SJSA1 (cell line): ENCODE data around the gene SCG2. TPM values are rescaled to one million over a fixed set of nuclear protein-coding genes. Genes with fewer than 3 reads are reported as not detected.

Experiments used
- DNase-seq, 2 experiments: peaks; one replicate each; pipeline ENCODE4 v3.0.0-alpha.2; 2015 to 2020; ENCODE audit warnings: low spot score in 2 of 2, low read depth in 1 of 2
- H3K27ac ChIP-seq: fragments of 250-450 bp; sonication (Bioruptor Pico); 2 replicates; pipeline ENCODE4 v1.5.1; 2020; ENCODE audit warnings: mild to moderate bottlenecking, moderate library complexity
- H3K27me3 ChIP-seq: fragments of 250-450 bp; sonication (Bioruptor Pico); replicated peaks from 2 replicates; pipeline ENCODE4 v1.5.1; 2020; ENCODE audit warnings: mild to moderate bottlenecking, moderate library complexity
- H3K36me3 ChIP-seq: fragments of 250-450 bp; sonication (Bioruptor Pico); 2 replicates; pipeline ENCODE4 v1.5.1; 2020; ENCODE audit warnings: mild to moderate bottlenecking
- H3K4me1 ChIP-seq: fragments of 250-450 bp; sonication (Bioruptor Pico); replicated peaks from 2 replicates; pipeline ENCODE4 v1.6.1; 2021; ENCODE audit warnings: mild to moderate bottlenecking
- H3K4me3 ChIP-seq: fragments of 250-450 bp; sonication (Bioruptor Pico); 2 replicates; pipeline ENCODE4 v1.5.1; 2020; ENCODE audit warnings: mild to moderate bottlenecking
- H3K9me3 ChIP-seq: fragments of 250-450 bp; sonication (Bioruptor Pico); replicated peaks from 2 replicates; pipeline ENCODE4 v1.5.1; 2020; ENCODE audit warnings: mild to moderate bottlenecking
- total RNA-seq: library from RNA; depleted of rRNA; stranded (reverse); fragments of >200 nt; shearing (Covaris generic); gene quantifications from 2 replicates; pipeline ENCODE4 v1.2.3, GENCODE V29; 2014; rRNA removed

SCG2 gene
- 5.0 and 6.2 TPM in 2 replicates for total RNA-seq

DNA sequence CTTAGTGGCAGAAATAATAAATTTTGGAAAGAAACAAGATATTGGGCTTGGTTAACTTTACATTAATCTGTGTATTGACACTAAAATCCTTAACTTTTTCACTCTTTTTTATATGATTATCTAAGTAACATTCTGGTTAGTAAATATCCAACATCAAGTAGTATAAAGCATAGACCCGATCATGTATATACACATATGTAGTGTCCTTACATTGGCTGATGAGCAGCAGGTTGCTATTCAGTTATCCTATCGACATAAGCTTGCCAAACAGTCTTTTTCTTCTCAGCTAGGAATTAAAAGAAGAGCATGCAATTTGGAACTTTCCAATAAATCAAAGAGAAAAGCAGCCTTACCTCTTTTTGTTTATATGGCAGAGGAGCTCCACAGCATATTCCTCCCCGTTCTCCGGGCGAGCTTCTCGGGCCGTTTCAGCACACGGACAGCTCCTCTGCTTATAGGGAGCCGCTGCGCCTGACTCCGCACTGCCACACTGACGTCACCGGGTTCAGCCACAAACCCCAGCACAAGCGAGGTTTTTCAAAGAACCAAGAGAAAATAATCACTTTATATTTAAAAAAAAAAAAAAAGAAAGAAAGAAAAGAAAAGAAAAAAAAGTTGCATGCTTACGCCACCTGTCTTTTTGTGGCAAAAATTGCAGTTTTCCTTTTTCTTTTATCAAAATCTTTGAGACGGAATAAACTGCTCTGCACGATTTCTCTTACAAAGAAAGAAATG is at the start of gene SCG2:
Gene SCG2 (minus strand): TSS at position 430 of the 735 bp plus-strand sequence. CDS start 3,079 bp downstream, outside the sequence.
- peak; percentile 71 to 85 for DNase-seq
- Histone ChIP-seq H3K27ac (no peak within 1 kb of the TSS), H3K9me3 (no peaks in the 10 kb centered on the region), H3K4me3 (no peak within 1 kb of the TSS), H3K27me3 (no peaks in the 10 kb centered on the region), H3K36me3 (no peaks in the 10 kb centered on the region), H3K4me1 (peaks cover 19% of the 10 kb centered on the region)

DNA sequence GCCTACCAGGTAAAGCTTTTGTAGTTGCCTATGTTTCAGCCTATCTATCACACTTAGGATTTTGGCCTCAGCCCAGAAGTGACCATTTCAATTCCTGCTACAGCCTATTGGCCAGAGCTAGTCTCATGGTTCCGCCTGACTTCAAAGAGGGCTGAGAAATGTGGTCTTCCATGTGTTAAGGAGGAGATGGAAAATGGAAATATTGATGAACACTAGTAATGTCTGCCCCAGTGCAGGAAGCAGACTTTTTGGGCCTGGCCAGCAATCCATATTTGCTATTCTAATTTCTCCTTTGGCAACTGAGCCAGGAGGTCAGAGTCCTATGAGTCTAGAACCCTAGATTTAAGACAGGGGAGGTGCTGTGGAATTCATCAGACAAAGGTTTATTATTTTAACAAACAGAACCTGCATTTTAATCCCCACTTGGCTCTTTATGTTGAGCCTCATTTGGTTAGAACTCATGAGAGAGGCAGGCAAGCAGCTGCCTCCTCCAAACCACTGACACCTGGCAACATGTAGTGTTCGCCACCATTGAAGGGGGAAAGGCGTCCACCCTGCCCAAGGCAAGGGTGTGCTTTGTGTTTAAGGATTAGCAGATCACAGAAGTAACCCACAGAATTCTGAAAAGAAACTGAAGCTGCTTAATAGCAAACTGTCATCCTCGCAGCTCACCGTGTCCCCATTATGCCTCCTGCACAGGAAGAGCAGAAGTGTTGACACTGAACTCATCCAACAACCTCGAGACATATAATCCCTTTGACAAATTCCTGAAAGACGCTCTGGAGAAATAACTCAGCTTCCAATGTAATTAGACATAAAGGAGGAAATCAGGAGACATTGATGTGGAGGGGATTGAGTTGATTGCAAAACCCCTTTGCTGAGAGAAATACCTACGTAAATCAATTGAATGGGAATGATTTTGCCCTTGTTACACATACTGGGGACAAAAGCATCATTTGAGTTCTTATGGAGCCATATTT is 47.7 kb upstream of the SCG2 start:
- Histone ChIP-seq H3K4me3 (no peak overlapping the region), H3K36me3 (no peaks in the 10 kb centered on the region), H3K9me3 (no peaks in the 10 kb centered on the region), H3K27me3 (no peaks in the 10 kb centered on the region), H3K4me1 (no peaks in the 10 kb centered on the region), H3K27ac (no peak overlapping the region)
- no peak for DNase-seq

DNA sequence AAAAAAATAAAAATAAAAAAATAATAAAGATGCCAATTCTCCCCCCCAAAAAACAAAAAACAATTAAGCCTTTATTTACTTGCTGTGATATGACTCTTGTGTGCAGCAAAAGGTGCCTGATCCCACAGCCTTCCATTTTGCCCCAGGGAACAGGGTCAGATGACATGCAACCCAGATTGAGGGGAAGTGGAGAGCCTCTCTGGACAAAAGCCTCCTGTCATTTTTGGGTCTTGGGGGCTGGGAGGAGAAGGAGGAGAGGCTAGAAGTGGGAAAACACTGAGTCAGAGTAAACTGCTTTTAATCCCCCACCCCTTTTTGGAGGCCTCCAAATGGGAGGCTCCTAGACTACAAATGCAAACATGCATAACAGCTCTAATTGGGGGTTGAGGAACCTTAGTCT is 46.6 kb upstream of the SCG2 start:
- no peak for DNase-seq
- no peaks in the 10 kb centered on the region for H3K27me3 ChIP-seq
- H3K27ac ChIP-seq: no peak overlapping the region
- no peaks in the 10 kb centered on the region for H3K4me1 ChIP-seq
- H3K4me3 ChIP-seq: no peak overlapping the region
- H3K9me3 ChIP-seq: no peaks in the 10 kb centered on the region
- H3K36me3 ChIP-seq: no peaks in the 10 kb centered on the region

DNA sequence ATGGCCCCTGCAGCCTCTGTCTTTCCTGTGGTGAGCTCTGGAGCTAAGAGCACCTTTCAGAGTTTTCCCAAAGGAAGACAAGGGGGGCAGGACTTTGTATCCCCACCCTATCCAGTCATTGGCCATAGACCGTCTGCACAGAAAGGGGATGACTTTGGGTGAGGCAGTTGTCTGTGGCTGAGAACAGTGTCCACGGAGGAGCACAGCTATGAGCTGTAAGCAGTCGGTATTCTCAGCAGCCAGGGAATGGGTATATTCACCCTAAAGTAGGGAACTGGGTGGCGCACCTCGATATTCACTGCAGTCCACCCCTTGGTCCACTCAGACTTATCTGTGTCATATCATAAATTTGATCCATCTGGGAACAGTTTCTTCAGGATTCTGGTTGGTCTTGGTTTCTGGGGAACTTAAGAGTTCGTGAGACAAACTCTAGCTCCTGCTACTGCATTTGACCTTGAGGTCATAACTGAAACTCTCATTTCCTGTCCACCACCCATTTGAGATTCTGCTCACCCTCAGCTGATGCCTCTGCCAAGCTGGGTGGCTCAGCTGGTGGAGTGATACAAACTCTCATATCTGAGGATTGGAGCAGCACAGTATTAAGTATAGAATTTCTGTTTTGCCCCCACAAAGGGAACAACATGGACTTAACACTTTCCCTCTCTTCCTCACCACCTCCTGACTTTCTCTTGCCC is 45.2 kb upstream of the SCG2 start:
- Histone ChIP-seq H3K9me3 (no peaks in the 10 kb centered on the region), H3K36me3 (no peaks in the 10 kb centered on the region), H3K4me1 (peaks cover 7% of the 10 kb centered on the region; the same call in 1 of the 2 replicates), H3K4me3 (no peak overlapping the region), H3K27ac (no peak overlapping the region), H3K27me3 (no peaks in the 10 kb centered on the region)
- no peak for DNase-seq

DNA sequence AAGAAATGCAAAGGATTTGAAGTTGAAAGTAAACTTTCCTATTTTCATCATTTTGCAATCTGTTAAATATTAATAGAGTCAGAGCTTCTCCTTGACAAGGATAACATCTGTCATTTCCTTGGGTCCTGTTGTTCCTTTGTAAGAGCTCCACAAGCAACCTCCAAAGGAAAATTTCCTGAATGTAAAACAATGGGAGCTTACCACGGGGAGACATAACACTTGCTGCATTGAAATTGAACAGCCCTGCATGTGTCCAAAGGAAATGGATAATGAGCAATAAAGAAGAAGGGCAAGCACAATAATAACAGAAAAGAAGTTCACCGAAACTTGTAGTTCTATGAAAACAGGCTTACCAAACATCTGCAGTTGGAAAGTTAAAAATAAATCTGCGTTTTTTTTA is 42.0 kb upstream of the SCG2 start:
- no peaks in the 10 kb centered on the region for H3K9me3 ChIP-seq
- no peaks in the 10 kb centered on the region for H3K27me3 ChIP-seq
- H3K4me3 ChIP-seq: no peak overlapping the region
- peaks cover 7% of the 10 kb centered on the region; the same call in 1 of the 2 replicates for H3K4me1 ChIP-seq
- no peak overlapping the region for H3K27ac ChIP-seq
- DNase-seq: no peak
- no peaks in the 10 kb centered on the region for H3K36me3 ChIP-seq

- no peaks in the 10 kb centered on the region for H3K36me3 ChIP-seq
- no peaks in the 10 kb centered on the region for H3K9me3 ChIP-seq
- H3K27ac ChIP-seq: no peak overlapping the region
- DNase-seq: peak in 1 of 2 experiments; percentile 37
- H3K4me1 ChIP-seq: peaks cover 7% of the 10 kb centered on the region; the same call in 1 of the 2 replicates
- H3K27me3 ChIP-seq: no peaks in the 10 kb centered on the region
- no peak overlapping the region for H3K4me3 ChIP-seq
These were observed 41.1 kb upstream of the SCG2 start for GRCh38 chr2:223643309-223643708.

DNA sequence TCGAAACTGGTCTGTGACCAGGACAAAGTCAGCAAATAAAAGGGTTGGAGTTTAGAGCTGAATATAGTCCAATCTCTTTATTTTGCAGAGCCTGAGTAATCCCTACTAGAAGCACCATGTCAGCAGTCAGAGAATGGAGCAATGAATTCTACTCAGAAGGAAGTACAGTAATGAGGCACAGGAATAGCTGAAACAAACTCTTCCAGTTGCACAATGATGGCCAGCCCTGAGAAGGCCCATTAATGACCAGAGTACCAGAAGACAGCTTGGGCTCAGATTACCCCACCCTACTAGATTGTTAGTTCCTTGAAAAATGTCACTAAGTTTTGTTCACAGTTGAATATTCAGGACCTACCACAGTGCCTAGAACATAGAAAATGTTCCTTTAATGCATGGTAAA is 40.3 kb upstream of the SCG2 start:
- peaks cover 7% of the 10 kb centered on the region; the same call in 1 of the 2 replicates for H3K4me1 ChIP-seq
- no peaks in the 10 kb centered on the region for H3K36me3 ChIP-seq
- no peak overlapping the region for H3K27ac ChIP-seq
- no peaks in the 10 kb centered on the region for H3K9me3 ChIP-seq
- no peaks in the 10 kb centered on the region for H3K27me3 ChIP-seq
- DNase-seq: no peak
- no peak overlapping the region for H3K4me3 ChIP-seq

DNA sequence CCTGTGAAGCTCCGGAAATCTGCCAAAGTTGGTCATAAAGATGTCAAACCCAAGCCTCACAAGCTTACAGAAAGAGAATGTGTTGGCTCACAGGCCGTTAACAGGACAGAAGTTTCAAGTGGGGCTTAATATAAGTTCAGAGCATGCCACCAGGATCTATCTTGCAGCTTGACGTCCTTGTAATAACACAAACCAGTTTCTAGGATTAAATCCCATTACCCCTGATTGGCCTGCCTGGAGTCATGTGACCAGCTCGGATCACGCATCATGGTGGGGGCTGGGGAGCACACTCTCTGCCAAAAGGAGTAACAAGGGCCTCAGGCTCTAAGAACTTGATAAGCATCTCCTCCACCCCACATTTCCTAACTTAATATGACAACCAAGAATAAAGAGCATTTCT is 38.9 kb upstream of the SCG2 start:
- Histone ChIP-seq H3K4me3 (no peak overlapping the region), H3K36me3 (no peaks in the 10 kb centered on the region), H3K27me3 (no peaks in the 10 kb centered on the region), H3K4me1 (peaks cover 7% of the 10 kb centered on the region; the same call in 1 of the 2 replicates), H3K9me3 (no peaks in the 10 kb centered on the region), H3K27ac (no peak overlapping the region)
- no peak for DNase-seq

- Histone ChIP-seq H3K9me3 (no peaks in the 10 kb centered on the region), H3K36me3 (no peaks in the 10 kb centered on the region), H3K4me1 (no peaks in the 10 kb centered on the region), H3K4me3 (no peak overlapping the region), H3K27me3 (no peaks in the 10 kb centered on the region), H3K27ac (no peak overlapping the region)
- no peak for DNase-seq
These were observed 32.9 kb upstream of the SCG2 start for GRCh38 chr2:223635080-223635479.

DNA sequence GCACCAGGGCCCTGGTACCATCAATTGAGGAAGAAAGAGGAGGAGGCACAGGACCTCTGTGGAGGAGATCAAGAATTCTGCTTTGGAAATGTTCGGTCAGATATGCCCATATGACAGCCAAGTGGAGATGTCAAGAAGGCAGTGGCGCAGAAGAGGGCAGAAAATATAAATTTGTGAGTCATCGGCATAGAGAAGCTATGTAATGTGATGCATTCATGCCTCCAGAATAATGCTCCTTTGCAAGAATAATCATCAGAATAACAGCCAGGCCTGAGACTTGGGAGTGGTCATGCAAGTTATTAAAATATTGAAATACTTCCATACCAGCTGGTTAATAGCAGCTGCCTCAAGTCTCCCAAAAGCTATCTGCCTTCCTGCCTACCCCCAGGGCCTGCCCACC is 32.1 kb upstream of the SCG2 start:
- DNase-seq: no peak
- H3K36me3 ChIP-seq: no peaks in the 10 kb centered on the region
- no peaks in the 10 kb centered on the region for H3K9me3 ChIP-seq
- no peaks in the 10 kb centered on the region for H3K4me1 ChIP-seq
- no peak overlapping the region for H3K4me3 ChIP-seq
- no peak overlapping the region for H3K27ac ChIP-seq
- H3K27me3 ChIP-seq: no peaks in the 10 kb centered on the region

- H3K4me1 ChIP-seq: no peaks in the 10 kb centered on the region
- H3K27me3 ChIP-seq: no peaks in the 10 kb centered on the region
- DNase-seq: no peak
- H3K36me3 ChIP-seq: no peaks in the 10 kb centered on the region
- H3K27ac ChIP-seq: no peak overlapping the region
- H3K9me3 ChIP-seq: no peaks in the 10 kb centered on the region
- H3K4me3 ChIP-seq: no peak overlapping the region
These were observed 31.5 kb upstream of the SCG2 start for GRCh38 chr2:223633656-223634055.

DNA sequence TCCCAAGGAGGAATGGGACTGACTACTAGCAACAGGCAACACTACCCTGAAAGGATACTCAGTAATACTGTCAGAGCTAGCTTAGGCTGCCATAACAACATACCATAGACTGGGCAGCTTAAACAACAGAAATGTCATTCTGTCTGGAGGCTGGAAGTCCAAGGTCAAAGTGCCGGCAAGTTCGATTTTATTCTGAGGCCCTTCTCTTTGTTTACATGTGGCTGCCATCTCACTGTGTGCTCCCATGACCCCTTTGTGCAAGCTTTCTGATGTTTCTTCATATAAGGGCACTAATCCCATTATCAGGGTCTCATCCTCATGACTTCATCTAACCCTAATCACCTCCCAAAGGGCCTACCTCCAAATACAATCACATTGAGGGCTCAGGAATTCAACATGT is 30.7 kb upstream of the SCG2 start:
- H3K27me3 ChIP-seq: no peaks in the 10 kb centered on the region
- no peak overlapping the region for H3K27ac ChIP-seq
- no peaks in the 10 kb centered on the region for H3K36me3 ChIP-seq
- H3K4me3 ChIP-seq: no peak overlapping the region
- no peaks in the 10 kb centered on the region for H3K9me3 ChIP-seq
- no peak for DNase-seq
- H3K4me1 ChIP-seq: no peaks in the 10 kb centered on the region

DNA sequence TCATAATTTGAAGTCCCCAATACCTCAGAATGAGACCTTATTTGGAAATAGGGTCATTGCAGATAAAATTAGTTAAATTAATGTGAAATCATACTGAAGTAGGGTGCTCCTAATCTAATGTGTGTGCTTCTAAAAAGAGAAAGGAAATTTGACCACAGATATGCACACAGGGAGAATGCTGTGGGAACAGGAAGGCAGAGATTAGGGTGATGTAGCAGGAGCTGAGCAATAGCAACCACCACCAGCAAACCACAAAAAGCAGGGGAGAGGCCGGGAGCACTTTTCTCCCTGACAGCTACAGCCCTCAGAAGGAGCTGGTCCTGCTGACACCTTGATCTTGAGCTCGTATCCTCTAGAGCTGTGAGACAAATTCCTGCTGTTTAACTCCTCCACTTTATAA is 24.6 kb upstream of the SCG2 start:
- H3K4me1 ChIP-seq: 0 out of 2 replicates have a peak, but pooled peaks cover 5% of the 10 kb centered on the region
- H3K36me3 ChIP-seq: no peaks in the 10 kb centered on the region
- peak overlapping the region; percentile 12; the same call in 1 of the 2 replicates for H3K27ac ChIP-seq
- H3K9me3 ChIP-seq: no peaks in the 10 kb centered on the region; the same call in 1 of the 2 replicates
- peak in 1 of 2 experiments; percentile 36 for DNase-seq
- no peak overlapping the region for H3K4me3 ChIP-seq
- no peaks in the 10 kb centered on the region for H3K27me3 ChIP-seq
